GM12875 (cell line): ENCODE results near the gene CTU2.

Experiments used
- H3K4me3 ChIP-seq: one replicate; pipeline ENCODE4 v1.5.1; 2011; ENCODE audit warnings: low read depth, low read length, control low read depth
- CTCF ChIP-seq: IDR thresholded peaks from 2 replicates; pipeline ENCODE4 v1.5.1; 2011; ENCODE audit warnings: low read depth, mild to moderate bottlenecking, control low read depth, inconsistent platforms, low read length, moderate library complexity, borderline replicate concordance; ENCODE audit not compliant: insufficient read depth

The CTU2 gene

DNA sequence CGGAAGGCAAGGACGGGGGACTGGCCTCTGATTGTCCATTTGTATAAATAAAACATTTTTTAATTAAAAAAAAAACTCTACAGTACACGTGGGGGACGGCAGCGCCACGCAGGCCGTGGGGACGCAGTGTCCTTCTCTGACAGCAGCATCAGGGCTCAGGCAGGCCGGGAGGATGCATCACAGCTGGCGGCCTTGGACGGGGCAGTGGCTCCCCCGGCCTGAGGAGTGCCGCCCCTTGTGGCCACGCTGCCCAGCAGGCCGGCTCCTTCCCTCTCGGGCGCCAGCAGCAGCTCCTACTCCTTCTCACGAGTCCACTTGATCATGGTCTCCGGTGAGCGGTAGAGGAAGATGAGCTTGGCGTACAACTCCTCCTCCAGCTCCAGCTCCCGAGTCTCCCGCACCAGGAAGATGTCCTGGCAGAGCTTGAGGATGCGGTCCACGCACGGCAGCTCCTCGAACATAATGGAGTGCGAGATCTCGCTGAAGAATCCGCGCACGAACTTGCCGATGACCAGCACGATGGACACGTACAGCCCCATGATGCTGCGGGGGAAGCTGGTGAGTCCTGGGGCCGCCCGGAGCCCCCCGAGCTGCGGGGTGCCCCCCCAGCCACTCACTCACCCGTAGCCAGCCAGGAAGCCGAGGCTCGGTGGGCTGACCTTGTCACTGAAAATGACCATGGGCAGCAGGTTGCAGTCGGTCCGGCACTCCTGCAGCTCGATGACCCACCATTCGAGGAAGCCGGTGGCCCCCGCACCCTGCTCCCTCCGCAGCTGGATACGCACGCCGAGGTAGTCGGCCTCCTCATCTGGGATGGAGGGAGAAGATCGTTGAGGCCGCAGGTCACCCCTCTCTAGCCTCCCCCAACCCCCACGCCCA lies 9.2 kb downstream of the CTU2 start:
- no peak for TF ChIP-seq CTCF
- H3K4me3 ChIP-seq = no peak overlapping the region

- no peak for TF ChIP-seq CTCF
- H3K4me3 ChIP-seq = no peak overlapping the region
Measured at GRCh38 chr16:88716201-88716600, 9.9 kb downstream of the CTU2 start.

DNA sequence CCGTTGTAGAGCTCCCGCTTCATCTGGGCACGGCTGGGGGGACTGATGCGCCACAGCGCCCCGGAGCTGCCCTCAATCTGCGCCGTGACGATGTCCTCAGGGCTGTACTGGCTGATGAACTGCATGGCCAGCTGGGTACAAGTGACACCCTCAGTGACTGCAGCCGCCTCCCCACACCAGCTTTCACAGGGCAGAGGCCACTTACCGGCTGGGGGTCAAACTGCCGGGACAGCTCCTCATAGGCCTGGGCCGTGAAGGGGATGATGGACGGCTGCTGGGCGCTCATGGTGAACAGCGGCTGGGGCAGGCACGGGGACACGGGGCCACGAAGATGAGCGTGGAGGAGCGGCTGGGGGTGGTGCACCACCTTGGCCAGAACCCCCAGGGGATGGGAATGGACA lies 10.3 kb downstream of the CTU2 start:
- no peak overlapping the region for H3K4me3 ChIP-seq
- no peak for TF ChIP-seq CTCF

- H3K4me3 ChIP-seq = no peak overlapping the region
- no peak for TF ChIP-seq CTCF
Measured at GRCh38 chr16:88718178-88718577, 11.9 kb downstream of the CTU2 start.

GRCh38 chr16:88719267-88719932 lies 13.1 kb downstream of the CTU2 start:
- no peak for TF ChIP-seq CTCF

GRCh38 chr16:88719933-88720296 lies 13.6 kb downstream of the CTU2 start:
- no peak for TF ChIP-seq CTCF
- no peak overlapping the region for H3K4me3 ChIP-seq

More at GRCh38 chr16:88719267-88719932, 13.1 kb downstream of the CTU2 start:
- H3K4me3 ChIP-seq = no peak overlapping the region

- no peak overlapping the region for H3K4me3 ChIP-seq
- no peak for TF ChIP-seq CTCF
Measured at GRCh38 chr16:88720396-88720970, 14.2 kb downstream of the CTU2 start.
